ENCODE measurements around the gene ALDH3B2. TPM values are rescaled to one million over a fixed set of nuclear protein-coding genes. Genes with fewer than 3 reads are reported as not detected.

ALDH3B2 gene
- total RNA-seq, 1 experiment from 2014 or later = not detected

DNA sequence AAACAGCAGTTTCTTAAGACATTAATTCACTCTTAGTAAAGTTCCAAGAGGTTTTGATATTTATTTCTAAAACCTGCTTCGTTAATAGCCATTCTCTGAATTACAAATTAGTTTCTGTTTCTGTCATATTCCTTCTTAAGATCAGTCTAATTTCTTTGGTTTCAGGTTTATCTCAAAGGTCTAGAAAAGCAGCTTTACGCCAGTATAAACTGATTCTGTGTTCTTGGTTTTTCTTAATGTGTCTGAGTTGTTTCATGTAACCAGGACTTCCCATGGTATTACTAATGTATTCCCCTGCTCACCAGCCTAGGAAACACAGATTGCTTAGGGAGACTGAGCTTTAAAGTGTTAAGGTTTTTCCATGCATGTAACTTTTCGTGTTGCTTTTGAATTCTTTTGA lies 17.1 kb downstream of the ALDH3B2 start:
- no peaks in the 10 kb centered on the region for H3K4me1 ChIP-seq (ENCODE audit: insufficient read depth, low read length)
- H3K27me3 Mint-ChIP-seq (ENCODE audit: low read depth) = peaks cover 18% of the 10 kb centered on the region
- WGBS (ENCODE audit: extremely low coverage, insufficient read length, low lambda C conversion rate) = no CpG with 5 or more reads among the region's 3 CpGs
- H3K4me3 Mint-ChIP-seq = no peak overlapping the region
- H3K4me2 ChIP-seq (ENCODE audit: insufficient read depth, insufficient read length, low read length) = no peak overlapping the region
- H3K36me3 Mint-ChIP-seq (ENCODE audit: insufficient read depth in 1 of 3, low read depth in 3 of 3) = peaks cover 0 to 16% (median 6%) of the 10 kb centered on the region in 3 experiments; a peak in 3 of 7 replicates
- H2AK5ac ChIP-seq (ENCODE audit: insufficient read length, low read length) = no peak overlapping the region
- H3K27me3 ChIP-seq (ENCODE audit: insufficient read depth, low read length) = no peaks in the 10 kb centered on the region
- no peak overlapping the region for H3K9ac ChIP-seq (ENCODE audit: extremely low read depth, insufficient read length, low read length)
- no peak overlapping the region for H3K14ac ChIP-seq (ENCODE audit: insufficient read depth, low read length)
- no peak overlapping the region for H3T11ph ChIP-seq (ENCODE audit: low read length)
- H3K23ac ChIP-seq (ENCODE audit: insufficient read length, low read depth, low read length) = no peak overlapping the region
- H3K27ac Mint-ChIP-seq = no peak overlapping the region
- no peak for DNase-seq
- H3K56ac ChIP-seq (ENCODE audit: insufficient read length, low read depth, low read length) = no peak overlapping the region
- H3K4me1 Mint-ChIP-seq = no peaks in the 10 kb centered on the region
- peaks cover 27 to 30% of the 10 kb centered on the region in 2 experiments for H3K9me3 Mint-ChIP-seq
- H2BK5ac ChIP-seq (ENCODE audit: insufficient read length, low read length) = no peak overlapping the region
- H2BK12ac ChIP-seq (ENCODE audit: insufficient read length, low read depth, low read length) = no peak overlapping the region
- H4K20me1 ChIP-seq (ENCODE audit: control insufficient read depth, insufficient read depth, insufficient read length) = no peaks in the 10 kb centered on the region
- no peaks in the 10 kb centered on the region for H3K79me2 ChIP-seq (ENCODE audit: insufficient read depth, low read length)
- no peaks in the 10 kb centered on the region for H3K79me1 ChIP-seq (ENCODE audit: insufficient read depth, low read depth, low read length, poor library complexity, severe bottlenecking)
- H4K8ac ChIP-seq (replicated peaks; ENCODE audit: insufficient read length, low read depth, low read length) = no peak overlapping the region
- H4K91ac ChIP-seq (ENCODE audit: insufficient read length, low read depth, low read length) = no peak overlapping the region
- no peak overlapping the region for H4K5ac ChIP-seq (ENCODE audit: insufficient read length, low read depth, low read length)
- H3K4ac ChIP-seq (ENCODE audit: low read depth, low read length) = no peak overlapping the region
- peaks cover 16% of the 10 kb centered on the region for H3K9me3 ChIP-seq (ENCODE audit: control insufficient read depth, low read depth, low read length)
- no peak overlapping the region for H2BK20ac ChIP-seq (ENCODE audit: low read depth, low read length, poor library complexity, severe bottlenecking)
- no peak overlapping the region for H2BK120ac ChIP-seq (ENCODE audit: low read depth, low read length, poor library complexity, severe bottlenecking)
- no peaks in the 10 kb centered on the region for H3K23me2 ChIP-seq (ENCODE audit: insufficient read length, low read depth, low read length, poor library complexity, severe bottlenecking)
- no peak overlapping the region for H2BK15ac ChIP-seq (ENCODE audit: low read depth, low read length)
- no peak overlapping the region for H3K27ac ChIP-seq (ENCODE audit: insufficient read length, low read depth, low read length)
- no peak overlapping the region for H2AFZ ChIP-seq (ENCODE audit: low read length)
- TF ChIP-seq, protein P1, sequence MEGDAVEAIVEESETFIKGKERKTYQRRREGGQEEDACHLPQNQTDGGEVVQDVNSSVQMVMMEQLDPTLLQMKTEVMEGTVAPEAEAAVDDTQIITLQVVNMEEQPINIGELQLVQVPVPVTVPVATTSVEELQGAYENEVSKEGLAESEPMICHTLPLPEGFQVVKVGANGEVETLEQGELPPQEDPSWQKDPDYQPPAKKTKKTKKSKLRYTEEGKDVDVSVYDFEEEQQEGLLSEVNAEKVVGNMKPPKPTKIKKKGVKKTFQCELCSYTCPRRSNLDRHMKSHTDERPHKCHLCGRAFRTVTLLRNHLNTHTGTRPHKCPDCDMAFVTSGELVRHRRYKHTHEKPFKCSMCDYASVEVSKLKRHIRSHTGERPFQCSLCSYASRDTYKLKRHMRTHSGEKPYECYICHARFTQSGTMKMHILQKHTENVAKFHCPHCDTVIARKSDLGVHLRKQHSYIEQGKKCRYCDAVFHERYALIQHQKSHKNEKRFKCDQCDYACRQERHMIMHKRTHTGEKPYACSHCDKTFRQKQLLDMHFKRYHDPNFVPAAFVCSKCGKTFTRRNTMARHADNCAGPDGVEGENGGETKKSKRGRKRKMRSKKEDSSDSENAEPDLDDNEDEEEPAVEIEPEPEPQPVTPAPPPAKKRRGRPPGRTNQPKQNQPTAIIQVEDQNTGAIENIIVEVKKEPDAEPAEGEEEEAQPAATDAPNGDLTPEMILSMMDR (conservative IDR thresholded peaks at IDR 0.05) = no peak
- H3K18ac ChIP-seq (ENCODE audit: insufficient read length, low read depth, low read length) = no peak overlapping the region
